Liver (tissue), 9 donors: ENCODE results near the gene FADS3. TPM values are rescaled to one million over a fixed set of nuclear protein-coding genes. Genes with fewer than 3 reads are reported as not detected.

ENCODE experiments used
- DNase-seq: peaks from one replicate; pipeline ENCODE4 v3.0.0-alpha.2; 2017; ENCODE audit warnings: low spot score
- H3K27ac ChIP-seq, 2 donors: one replicate each; pipeline ENCODE4 v1.7.0; 2013; ENCODE audit warnings: inconsistent platforms in 2 of 2, low read length in 2 of 2, control low read depth in 1 of 2, low read depth in 1 of 2, mild to moderate bottlenecking in 1 of 2
- H3K27me3 ChIP-seq, 4 donors: one replicate each; pipeline versions ENCODE4 v1.6.1 to v1.7.0; 2013; ENCODE audit warnings: low read length in 3 of 4, inconsistent platforms in 1 of 4, mild to moderate bottlenecking in 1 of 4, moderate library complexity in 1 of 4; ENCODE audit not compliant: control insufficient read depth in 4 of 4, insufficient read depth in 4 of 4
- H3K36me3 ChIP-seq, 4 donors: one replicate each; pipeline versions ENCODE4 v1.6.1 to v1.7.0; 2013; ENCODE audit warnings: low read length in 3 of 4, mild to moderate bottlenecking in 3 of 4, low read depth in 1 of 4, moderate library complexity in 1 of 4; ENCODE audit not compliant: control insufficient read depth in 4 of 4, insufficient read depth in 3 of 4
- H3K4me1 ChIP-seq, 4 donors: one replicate each; pipeline versions ENCODE4 v1.6.1 to v1.7.0; 2013; ENCODE audit warnings: low read length in 3 of 4, mild to moderate bottlenecking in 3 of 4, moderate library complexity in 1 of 4; ENCODE audit not compliant: control insufficient read depth in 4 of 4, insufficient read depth in 4 of 4
- H3K4me3 ChIP-seq, 3 donors: one replicate each; pipeline versions ENCODE4 v1.6.1 to v1.7.0; 2013; ENCODE audit warnings: low read length in 3 of 3, control low read depth in 1 of 3, low read depth in 1 of 3, mild to moderate bottlenecking in 1 of 3
- H3K9ac ChIP-seq, 2 donors: one replicate each; pipeline ENCODE4 v1.7.0; 2013; ENCODE audit warnings: low read length in 2 of 2, mild to moderate bottlenecking in 2 of 2, moderate library complexity in 2 of 2, control low read depth in 1 of 2, low read depth in 1 of 2
- H3K9me3 ChIP-seq, 4 donors: one replicate each; pipeline versions ENCODE4 v1.6.1 to v1.7.0; 2013; ENCODE audit warnings: low read length in 3 of 4; ENCODE audit not compliant: control insufficient read depth in 4 of 4
- FOXA1 ChIP-seq: IDR thresholded peaks from 2 replicates; pipeline ENCODE4 v1.6.1; 2016; ENCODE audit warnings: antibody characterized with exemption
- FOXA2 ChIP-seq: IDR thresholded peaks from 2 replicates; pipeline ENCODE4 v1.6.1; 2016; ENCODE audit warnings: antibody characterized with exemption
- GABPA ChIP-seq, 2 donors: IDR thresholded peaks in 1 of 2; conservative IDR thresholded peaks in 1 of 2; 2 replicates each; pipeline ENCODE4 v1.6.1; 2016; ENCODE audit warnings: antibody characterized with exemption in 2 of 2, mild to moderate bottlenecking in 1 of 2, moderate library complexity in 1 of 2
- HNF4A ChIP-seq, 2 donors: conservative IDR thresholded peaks; 2 replicates each; pipeline ENCODE4 v1.6.1; 2016; ENCODE audit warnings: antibody characterized with exemption in 2 of 2, mild to moderate bottlenecking in 2 of 2
- HNF4G ChIP-seq: IDR thresholded peaks from 2 replicates; pipeline ENCODE4 v1.6.1; 2016; ENCODE audit warnings: antibody characterized with exemption
- JUND ChIP-seq, 2 donors: IDR thresholded peaks; 2 replicates each; pipeline ENCODE4 v1.6.1; 2016; ENCODE audit warnings: antibody characterized with exemption in 2 of 2
- MAX ChIP-seq: IDR thresholded peaks from 2 replicates; pipeline ENCODE4 v1.6.1; 2016; ENCODE audit warnings: antibody characterized with exemption
- NR2F2 ChIP-seq: IDR thresholded peaks from 2 replicates; pipeline ENCODE4 v1.6.1; 2016; ENCODE audit warnings: antibody characterized with exemption
- REST ChIP-seq: IDR thresholded peaks from 2 replicates; pipeline ENCODE4 v1.6.1; 2016; ENCODE audit warnings: antibody characterized with exemption, mild to moderate bottlenecking
- RXRA ChIP-seq, 2 donors: IDR thresholded peaks; 2 replicates each; pipeline ENCODE4 v1.6.1; 2017 to 2018; ENCODE audit warnings: antibody characterized with exemption in 2 of 2, mild to moderate bottlenecking in 1 of 2
- SP1 ChIP-seq: IDR thresholded peaks from 2 replicates; pipeline ENCODE4 v1.6.1; 2018; ENCODE audit warnings: antibody characterized with exemption, mild to moderate bottlenecking
- TAF1 ChIP-seq: conservative IDR thresholded peaks from 2 replicates; pipeline ENCODE4 v1.6.1; 2016; ENCODE audit warnings: antibody characterized with exemption, mild to moderate bottlenecking
- YY1 ChIP-seq: IDR thresholded peaks from 2 replicates; pipeline ENCODE4 v1.6.1; 2016; ENCODE audit warnings: antibody characterized with exemption, mild to moderate bottlenecking
- ZBTB33 ChIP-seq: IDR thresholded peaks from 2 replicates; pipeline ENCODE4 v1.6.1; 2016; ENCODE audit warnings: antibody characterized with exemption
- WGBS: extraction: QIAGEN DNeasy Blood & Tissue Kit; methylation state at CpG from one replicate; pipeline ENCODE4 v1.1.7; 2013; 5-methylcytosine and 5-hydroxymethylcytosine counted together
- polyA plus RNA-seq, 2 donors: library from polyadenylated mRNA; stranded (reverse) in 1 of 2; unstranded in 1 of 2; fragments of 200-250 nt in 1 of 2; fragments of >200 nt in 1 of 2; fragmentation: Nextera tagmentation in 1 of 2; extraction: Ambion mirVana in 1 of 2; gene quantifications; one replicate each; pipeline versions ENCODE4 v1.2.1 to v1.2.3, GENCODE V29; 2013 to 2015
- total RNA-seq, 2 donors: library from RNA; depleted of rRNA; stranded (reverse); fragments of >200 nt; gene quantifications; one replicate each; pipeline ENCODE4 v1.2.3, GENCODE V29; 2014
- donor health status: healthy.
- donor health status: healthy.
- donor health status: healthy.
- donor health status: healthy.
- donor health status: healthy.

Gene FADS3
- total and polyA plus RNA-seq, 4 donors, result 8.3 to 13.6 (median 10.3) TPM

GRCh38 chr11:61919705-61920631 lies 28.6 kb upstream of the FADS3 start:
- H3K27ac ChIP-seq, result no peak overlapping the region

GRCh38 chr11:61918938-61919704 lies 27.8 kb upstream of the FADS3 start:
- Histone ChIP-seq H3K9me3 (no peaks in the 10 kb centered on the region), H3K36me3 (no peaks in the 10 kb centered on the region), H3K9ac (no peak overlapping the region), H3K27ac (no peak overlapping the region), H3K4me1 (peaks cover 0 to 13% (median 8%) of the 10 kb centered on the region in 4 donors), H3K27me3 (no peaks in the 10 kb centered on the region), H3K4me3 (no peak overlapping the region)
- WGBS, result 79% methylated on average over 6 of the region's 6 CpGs
- TF ChIP-seq YY1 (no peak), HNF4G (no peak), ZBTB33 (no peak), NR2F2 (no peak)
- DNase-seq, result peak; percentile 59

More at GRCh38 chr11:61919705-61920631, 28.6 kb upstream of the FADS3 start:
- H3K9ac ChIP-seq, result no peak overlapping the region
- TF ChIP-seq TAF1 (no peak), GABPA (IDR thresholded peaks at IDR 0.05 in 1 of 2, conservative IDR thresholded peaks at IDR 0.05 in 1 of 2) (no peak), RXRA (IDR thresholded peaks at IDR 0.05) (no peak), FOXA1 (no peak), YY1 (no peak), MAX (no peak)
- no peak overlapping the region for H3K4me3 ChIP-seq
- H3K4me1 ChIP-seq, result peaks cover 0 to 13% (median 8%) of the 10 kb centered on the region in 4 donors
- H3K9me3 ChIP-seq, result no peaks in the 10 kb centered on the region
- peak; percentile 86 for DNase-seq
- H3K27me3 ChIP-seq, result no peaks in the 10 kb centered on the region
- 76% methylated on average over 13 of the region's 13 CpGs for WGBS
- H3K36me3 ChIP-seq, result no peaks in the 10 kb centered on the region

GRCh38 chr11:61918251-61918937 lies 27.0 kb upstream of the FADS3 start:
- Histone ChIP-seq H3K9ac (no peak overlapping the region), H3K36me3 (no peaks in the 10 kb centered on the region), H3K27ac (peak overlapping the region; percentile 15 to 39), H3K9me3 (no peaks in the 10 kb centered on the region), H3K4me3 (no peak overlapping the region), H3K4me1 (peaks cover 0 to 12% (median 6%) of the 10 kb centered on the region in 4 donors), H3K27me3 (no peaks in the 10 kb centered on the region)
- DNase-seq, result peak; percentile 34
- 80% methylated on average over 14 of the region's 14 CpGs for WGBS
- TF ChIP-seq GABPA (IDR thresholded peaks at IDR 0.05 in 1 of 2, conservative IDR thresholded peaks at IDR 0.05 in 1 of 2) (no peak), REST (no peak), SP1 (no peak), ZBTB33 (no peak), JUND (IDR thresholded peaks at IDR 0.05) (no peak), FOXA2 (no peak), FOXA1 (no peak), HNF4A (conservative IDR thresholded peaks at IDR 0.05) (no peak), YY1 (no peak), RXRA (IDR thresholded peaks at IDR 0.05) (no peak)
